NT2/D1 (cell line): ENCODE measurements around the gene L3MBTL4.

Experiments used
- SUZ12 ChIP-seq: IDR thresholded peaks from 2 replicates; pipeline ENCODE4 v1.6.1; 2011; ENCODE audit not compliant: insufficient read length, insufficient read depth; ENCODE audit errors: extremely low read depth
- YY1 ChIP-seq: IDR thresholded peaks from 2 replicates; pipeline ENCODE4 v1.6.1; 2011; ENCODE audit not compliant: insufficient read length, insufficient read depth
- ZNF274 ChIP-seq: IDR thresholded peaks from 2 replicates; pipeline ENCODE4 v1.6.1; 2011; ENCODE audit warnings: mild to moderate bottlenecking, low read depth, low read length

DNA sequence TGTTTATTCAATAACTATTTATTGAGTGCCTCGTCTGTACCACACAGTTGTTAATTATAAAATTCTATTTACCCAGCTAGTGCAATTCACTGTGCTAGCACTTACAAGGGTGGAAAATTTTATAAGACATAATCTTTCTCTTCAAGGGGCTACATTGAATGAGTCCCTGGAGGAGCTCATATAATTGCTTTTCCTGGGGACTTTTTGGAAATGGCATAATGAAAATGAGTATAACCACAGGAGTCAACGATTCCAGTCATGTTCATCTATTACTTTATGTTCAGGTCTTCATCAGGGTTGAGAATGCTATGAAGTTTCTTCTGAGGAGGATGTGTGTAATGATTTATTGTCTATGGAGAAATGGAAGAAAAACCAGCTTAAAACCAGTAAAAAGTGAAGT, 466.5 kb downstream of the L3MBTL4 start:
- TF ChIP-seq YY1, result no peak
- no peak for TF ChIP-seq ZNF274
- no peak for TF ChIP-seq SUZ12
